ENCODE measurements around the gene SUSD2.

The SUSD2 gene

DNA sequence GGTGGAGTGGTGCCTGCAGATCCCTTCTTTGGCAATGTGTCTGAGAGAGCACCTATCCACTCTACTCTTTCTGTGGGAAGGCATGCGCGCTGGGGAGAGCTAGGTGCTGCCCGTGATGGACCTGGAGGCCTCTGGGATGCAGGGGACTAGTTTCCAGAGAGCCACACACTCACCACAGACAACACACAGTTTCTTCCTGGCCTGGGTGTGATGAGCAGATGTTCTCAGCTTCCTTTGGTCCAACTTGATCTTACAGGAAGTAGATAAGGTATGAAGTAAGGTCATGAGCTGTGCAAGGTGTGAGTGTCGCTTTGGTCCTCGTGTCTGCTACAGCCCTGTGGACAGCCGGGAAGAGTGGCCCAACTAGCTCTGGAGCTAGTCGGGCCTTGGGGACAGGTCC lies 27.3 kb upstream of the SUSD2 start:
- DNase-seq (ENCODE audit: low spot score), result no peak

DNA sequence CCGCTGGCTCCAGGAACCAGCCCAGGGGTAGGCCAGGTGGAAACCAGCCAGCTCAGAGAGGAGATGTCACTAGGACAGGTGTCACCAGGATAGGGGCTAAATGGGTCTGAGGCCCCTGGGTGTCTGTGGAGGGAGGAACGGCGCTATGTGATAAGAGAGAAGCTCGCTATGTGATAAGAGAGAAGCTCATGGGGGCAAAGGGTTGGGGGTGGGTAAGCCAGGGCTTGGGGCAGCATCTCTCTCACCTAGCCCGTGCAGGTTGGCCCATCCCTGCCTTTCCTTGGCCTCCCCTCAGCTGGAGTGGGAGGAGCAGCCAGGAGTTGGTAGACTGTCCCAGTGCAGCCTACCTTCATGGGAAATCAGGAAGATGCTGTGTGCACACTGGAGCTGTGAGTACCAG lies 26.5 kb upstream of the SUSD2 start:
- DNase-seq (ENCODE audit: low spot score), result no peak

DNA sequence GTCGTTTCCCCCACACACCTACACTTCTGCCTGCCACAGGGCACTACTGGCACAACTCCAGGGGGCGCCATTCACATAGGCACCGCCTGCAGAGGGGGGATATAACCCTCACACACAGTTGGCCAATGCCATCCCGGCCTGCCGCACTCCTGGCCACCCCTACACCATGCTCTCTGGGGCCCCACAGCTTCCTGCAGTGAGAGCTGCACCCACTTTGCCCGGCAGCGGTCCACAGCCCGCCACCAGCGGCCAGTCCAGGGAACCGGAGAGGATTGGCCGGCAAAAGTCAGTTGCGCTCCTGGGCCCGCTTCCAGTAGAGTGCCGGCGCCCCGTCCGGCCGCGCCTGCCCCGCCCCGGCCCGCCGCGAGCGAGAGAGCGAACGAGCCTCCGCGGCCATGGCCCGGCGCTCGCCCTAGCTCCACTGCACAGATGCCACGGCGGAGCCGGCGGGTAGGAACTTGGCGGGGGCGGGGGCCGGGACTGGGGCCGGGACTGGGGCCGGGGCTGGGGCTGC lies 25.6 kb upstream of the SUSD2 start:
- peak; percentile 55 for DNase-seq (ENCODE audit: low spot score)

DNA sequence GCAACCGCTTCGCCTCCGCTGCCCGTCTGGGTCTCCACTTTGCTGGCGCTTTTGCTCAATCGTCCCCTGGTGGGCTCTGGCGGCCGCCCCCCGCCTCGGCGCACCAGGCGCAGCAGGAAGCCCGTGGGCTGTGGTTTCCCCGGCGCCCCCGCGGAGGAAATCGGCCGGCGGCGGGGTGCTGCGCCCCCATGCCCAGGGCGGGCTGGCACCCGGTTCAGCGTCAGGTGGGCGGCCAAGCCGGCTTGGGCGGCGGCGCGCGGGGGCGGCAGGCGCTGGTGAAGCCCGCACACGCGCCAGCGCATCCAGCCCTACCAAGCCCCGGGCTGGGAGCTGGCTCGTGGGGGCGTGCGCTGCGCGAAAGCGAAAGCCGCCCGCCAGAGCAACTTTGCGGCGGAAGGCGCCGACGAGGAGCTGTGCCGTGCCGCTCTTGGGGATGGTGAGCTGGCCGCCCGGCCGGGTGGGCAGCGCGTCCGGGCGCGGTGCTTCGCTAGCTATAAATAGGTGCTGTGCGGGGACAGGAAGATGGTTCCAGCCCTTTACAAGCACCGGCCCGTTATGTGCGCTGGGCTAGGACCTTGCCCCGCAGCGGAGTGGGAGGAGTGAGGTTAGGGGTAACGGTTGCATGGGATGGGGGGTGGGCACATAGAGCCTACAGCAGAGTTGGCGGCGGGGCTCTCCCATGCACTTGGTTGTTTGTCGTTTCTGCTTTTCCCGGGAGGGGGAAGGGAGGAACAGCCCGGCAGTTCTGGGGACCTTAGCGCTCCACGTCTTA lies 25.0 kb upstream of the SUSD2 start:
- DNase-seq (ENCODE audit: low spot score), result no peak

DNA sequence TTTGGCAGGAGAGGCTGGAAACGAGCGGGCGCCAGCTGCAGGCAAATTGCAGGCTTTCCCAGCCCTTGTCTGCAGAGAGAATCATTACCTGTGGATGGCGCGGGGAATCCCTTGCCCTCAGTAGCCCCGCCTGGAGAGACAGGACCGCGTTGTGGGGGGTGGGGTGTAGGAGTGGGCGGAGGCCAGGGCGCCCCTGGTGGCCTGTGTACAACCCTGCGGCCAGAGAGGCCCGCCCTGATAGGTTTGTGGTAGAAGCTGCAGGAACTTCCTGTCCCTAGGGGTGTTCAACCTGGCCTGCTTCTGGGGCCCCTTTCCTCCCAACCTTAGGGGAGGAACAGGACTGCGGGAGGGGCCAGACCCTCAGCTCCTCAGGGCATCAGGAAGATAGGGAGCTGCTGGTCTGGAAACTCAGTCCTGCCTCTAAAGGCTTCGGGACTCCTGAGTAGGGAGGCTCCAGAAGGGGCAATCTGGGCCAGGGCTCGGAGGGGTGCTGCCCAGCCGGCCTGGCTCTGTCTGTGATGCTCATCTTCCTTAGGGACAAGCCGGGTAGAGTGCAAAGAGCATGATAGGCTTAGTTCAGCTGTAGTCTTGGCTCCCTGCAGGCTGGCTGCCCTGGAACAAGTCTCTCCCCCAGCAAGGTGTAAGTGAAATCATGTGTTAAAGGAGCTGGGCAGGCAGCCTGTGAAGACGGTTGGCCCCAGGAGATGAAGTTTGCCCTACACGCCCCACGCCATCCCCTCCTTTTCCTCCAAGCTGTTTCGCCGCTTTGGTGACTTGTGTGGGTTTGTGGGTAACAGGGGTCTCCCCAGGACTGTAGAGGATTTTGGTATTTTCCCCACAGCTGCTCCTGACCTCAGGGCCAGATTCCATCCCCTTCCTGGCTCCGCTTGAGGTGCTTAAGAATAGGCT lies 24.1 kb upstream of the SUSD2 start:
- peak; percentile 79 for DNase-seq (ENCODE audit: low spot score)

DNA sequence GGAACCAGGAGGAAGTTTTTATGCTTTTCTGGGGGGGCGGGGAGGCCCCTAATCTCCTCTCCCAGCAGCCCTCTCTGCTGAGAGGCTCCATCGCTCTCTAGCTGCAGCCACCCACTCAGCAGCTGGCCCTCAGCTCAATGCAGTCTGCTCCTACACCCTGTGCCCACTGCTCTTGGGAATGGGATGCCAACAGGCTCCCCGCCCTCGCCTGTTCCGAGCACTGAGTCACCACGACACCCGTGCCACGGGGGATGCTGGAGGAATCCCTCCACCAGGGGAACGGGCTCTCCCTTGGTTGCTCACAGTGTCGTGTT lies 23.5 kb upstream of the SUSD2 start:
- DNase-seq (ENCODE audit: low spot score), result peak; percentile 39

DNA sequence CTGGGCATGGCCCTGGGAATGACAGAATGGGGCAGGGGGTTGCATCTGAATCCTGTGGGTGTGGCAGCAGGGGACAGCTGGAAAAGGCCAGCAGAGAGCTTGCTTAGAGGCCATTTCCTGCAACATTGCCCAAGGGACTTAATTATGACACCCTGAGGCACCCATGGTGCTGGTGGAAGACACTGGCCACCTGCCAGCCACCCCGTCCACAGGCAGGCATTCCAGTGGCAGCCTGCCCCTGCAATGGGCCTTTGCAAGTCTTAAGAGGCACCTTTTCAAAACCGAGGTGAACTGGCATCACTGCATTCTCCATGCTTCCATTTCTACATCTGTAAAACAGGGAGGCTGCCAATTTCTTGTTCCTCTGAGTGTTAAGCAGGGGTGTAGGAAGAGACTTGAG lies 21.6 kb upstream of the SUSD2 start:
- no peak for DNase-seq (ENCODE audit: low spot score)

DNA sequence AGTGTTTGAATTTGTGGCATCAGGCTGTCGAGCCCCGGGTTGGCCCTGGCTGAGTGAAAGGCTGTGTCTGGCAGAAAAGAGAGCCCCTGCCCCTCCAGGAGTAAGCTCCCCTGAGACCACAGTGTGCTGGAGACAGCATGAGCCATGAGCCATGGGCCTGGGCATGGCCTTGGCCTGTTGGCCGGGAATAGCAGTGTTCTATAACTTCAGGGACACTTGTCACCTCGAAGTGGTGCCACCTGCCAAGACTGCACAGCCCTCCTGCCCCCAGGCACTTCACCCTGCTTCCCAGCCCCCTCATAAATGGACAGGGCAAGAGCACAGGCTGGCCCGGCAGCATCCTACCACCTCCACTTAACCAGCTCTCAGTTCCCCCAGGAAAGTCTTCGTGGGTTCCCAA lies 20.7 kb upstream of the SUSD2 start:
- no peak for DNase-seq (ENCODE audit: low spot score)

DNA sequence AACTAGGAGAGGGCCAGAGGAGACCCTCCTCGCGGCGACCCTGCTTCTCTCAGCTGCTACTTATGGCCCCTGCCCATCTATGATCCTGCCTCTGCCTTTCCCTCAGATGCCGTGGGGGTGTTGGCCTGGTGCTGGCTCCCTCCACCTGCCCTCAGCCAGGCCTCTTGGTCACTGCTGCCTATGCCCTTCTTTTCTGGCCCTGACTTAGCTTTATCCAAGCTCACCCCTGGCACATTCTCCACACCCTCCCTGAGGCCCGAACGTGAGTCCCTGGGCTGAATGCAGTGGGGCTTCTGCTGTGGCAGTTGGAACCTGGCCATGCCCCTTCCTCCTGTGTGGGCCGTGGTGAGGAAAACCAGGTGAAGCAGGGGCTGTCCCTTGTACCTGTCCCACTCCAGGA lies 19.8 kb upstream of the SUSD2 start:
- peak; percentile 43 for DNase-seq (ENCODE audit: low spot score)

DNA sequence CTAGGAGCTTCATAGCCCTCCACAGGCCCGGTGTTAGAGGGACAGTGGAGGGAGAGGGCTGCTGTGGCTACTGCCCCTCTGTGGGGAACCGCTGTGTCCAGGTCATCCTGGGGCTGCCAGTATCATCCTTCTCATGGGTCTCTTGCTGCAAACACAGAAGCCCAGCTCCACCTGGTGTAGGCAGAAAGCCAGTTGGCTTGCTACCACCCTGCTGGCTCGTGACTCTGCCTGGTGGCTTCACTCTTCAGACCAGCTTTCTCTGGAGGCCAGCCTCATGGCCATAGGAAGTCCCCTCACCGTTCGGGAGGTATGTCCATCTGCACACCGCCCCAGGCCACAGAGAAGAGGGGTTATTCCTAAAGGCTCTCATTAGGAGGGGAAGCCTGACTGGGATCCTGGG lies 19.4 kb upstream of the SUSD2 start:
- peak; percentile 95 for DNase-seq (ENCODE audit: low spot score)

DNA sequence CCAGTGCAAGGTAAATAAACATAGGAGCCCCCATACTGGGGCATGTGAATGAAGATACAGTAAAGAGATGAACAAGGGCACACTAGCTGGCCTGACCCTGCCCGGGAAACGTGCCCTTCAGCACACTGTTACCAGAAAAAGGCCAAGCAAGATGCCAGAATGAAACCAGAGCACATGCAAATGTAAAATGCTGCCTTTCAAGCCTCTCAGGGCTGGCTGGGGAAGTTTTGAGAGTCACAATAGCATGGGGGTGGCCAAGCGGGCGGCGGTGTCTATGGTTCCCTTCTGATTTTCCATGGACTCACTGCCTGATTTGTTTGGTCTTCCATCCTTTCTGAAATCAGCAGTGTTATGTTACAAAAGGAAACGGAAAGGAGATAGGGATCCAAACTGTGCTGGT lies 18.9 kb upstream of the SUSD2 start:
- no peak for DNase-seq (ENCODE audit: low spot score)

DNA sequence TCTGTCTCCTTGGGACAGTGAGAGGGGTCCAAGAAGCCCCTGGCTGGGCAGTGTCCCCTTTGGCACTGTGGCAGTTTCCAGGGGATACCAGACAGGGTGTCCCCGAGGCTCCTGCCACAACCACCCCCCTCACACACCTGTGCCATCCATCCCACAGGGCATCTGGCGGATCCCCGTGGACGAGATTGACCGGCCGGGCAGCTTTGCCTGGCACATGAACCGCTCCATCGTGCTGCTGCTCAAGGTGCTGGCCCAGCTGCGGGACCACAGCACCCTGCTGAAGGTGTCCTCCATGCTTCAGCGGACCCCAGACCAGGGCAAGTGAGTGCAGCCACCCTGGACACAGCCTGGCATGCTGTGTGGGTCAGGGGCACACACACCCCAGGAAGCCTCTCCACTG lies 17.0 kb upstream of the SUSD2 start:
- DNase-seq (ENCODE audit: low spot score), result no peak

DNA sequence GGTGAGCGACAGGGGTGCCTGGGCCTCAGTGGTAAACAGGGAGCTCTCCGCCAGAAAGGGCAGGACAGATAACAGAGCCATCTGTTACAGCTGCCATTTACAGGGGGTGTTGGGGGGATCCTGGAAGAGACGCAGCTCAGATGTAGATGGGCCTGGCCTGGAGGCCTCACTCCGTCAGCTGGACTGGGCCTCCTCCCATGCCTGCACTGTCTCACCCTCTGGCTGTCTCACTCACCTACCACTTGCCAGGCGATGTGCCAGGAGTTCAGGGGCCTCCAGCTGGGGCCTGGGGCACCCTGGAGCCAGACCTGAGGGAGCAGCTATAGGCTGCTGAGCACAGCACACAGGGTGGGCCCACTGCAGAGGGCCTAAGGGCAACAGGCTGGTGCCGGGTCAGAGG lies 16.3 kb upstream of the SUSD2 start:
- no peak for DNase-seq (ENCODE audit: low spot score)

DNA sequence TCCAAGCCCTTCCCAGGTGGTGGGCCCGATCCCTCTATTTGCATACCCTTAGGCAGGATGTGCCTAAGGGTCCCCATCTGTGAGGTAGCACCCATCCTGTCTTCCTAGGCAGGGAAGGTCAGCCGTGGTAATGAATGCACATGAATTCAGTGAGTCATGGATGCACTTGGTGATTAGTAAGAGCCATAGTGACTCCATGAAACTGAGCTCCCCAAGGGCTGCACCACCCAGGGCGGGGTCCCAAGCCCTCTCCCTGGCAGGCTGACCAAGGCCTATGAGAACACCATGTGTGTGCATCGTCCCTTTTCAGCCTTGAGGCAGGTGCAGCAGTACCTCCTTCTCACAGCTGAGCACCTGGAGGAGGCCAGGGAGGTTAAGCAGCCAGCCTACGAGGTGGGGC lies 15.6 kb upstream of the SUSD2 start:
- no peak for DNase-seq (ENCODE audit: low spot score)

DNA sequence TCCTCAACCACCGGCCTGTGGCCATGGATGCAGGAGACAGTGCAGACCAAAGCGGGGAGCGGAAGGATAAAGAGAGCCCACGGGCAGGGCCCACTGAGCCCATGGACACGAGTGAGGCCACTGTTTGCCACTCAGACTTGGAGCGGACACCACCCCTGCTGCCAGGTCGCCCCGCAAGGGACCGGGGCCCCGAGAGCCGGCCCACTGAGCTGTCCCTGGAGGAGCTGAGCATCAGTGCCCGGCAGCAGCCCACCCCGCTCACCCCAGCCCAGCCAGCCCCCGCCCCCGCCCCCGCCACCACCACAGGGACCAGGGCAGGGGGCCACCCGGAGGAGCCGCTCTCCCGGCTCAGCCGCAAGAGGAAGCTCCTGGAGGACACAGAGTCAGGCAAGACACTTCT lies 14.5 kb upstream of the SUSD2 start:
- DNase-seq (ENCODE audit: low spot score), result no peak

DNA sequence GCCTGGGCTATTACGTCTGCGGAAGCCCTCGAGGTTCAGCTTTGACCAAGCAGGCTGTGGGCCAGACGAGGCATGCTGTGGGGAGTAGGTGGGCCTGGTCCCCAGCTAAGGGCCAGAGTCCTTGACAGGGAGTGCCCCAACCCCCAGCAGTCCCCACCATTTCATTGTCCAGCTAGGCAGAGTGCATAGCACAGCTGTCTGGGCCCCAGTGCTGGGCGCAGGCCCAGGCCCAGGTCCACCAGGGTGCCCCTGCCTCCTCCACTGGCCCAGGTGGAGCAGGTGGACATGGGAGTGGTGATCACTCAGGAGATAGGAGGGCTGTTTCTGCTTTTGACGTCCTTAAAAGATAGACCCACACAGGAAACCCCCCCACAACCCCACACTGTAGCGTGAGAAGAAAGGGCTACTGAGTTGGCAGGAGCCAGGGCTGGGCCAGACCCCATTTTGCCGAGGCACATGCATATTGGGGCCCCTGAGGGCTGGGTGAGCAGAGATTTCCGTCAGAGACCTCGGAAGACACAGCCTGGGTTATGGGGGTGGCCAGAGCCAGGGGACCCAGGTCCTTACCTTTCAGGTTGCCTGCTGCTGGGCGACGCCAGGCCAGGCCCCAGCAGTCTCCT lies 11.7 kb upstream of the SUSD2 start:
- DNase-seq (ENCODE audit: low spot score), result no peak

DNA sequence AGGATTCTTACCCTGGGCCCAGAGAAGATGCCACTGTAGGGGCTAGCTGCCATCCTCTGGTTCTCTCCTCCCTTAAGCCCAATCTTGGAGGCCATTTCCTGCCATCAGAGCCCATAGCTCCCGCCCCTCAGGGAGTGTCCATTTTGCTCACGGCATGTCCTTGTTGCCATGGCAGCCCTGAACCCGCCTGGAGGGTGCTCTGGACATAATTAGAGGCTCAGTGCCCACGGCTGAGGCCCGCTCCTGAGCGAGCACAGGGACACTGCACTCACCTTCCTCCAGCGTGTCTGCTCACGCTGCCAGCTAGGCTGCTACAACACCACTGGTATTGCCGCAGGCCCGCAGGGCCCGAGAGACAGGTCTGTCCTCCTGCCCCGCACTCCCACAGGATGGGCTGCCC lies 11.1 kb upstream of the SUSD2 start:
- peak; percentile 76 for DNase-seq (ENCODE audit: low spot score)

DNA sequence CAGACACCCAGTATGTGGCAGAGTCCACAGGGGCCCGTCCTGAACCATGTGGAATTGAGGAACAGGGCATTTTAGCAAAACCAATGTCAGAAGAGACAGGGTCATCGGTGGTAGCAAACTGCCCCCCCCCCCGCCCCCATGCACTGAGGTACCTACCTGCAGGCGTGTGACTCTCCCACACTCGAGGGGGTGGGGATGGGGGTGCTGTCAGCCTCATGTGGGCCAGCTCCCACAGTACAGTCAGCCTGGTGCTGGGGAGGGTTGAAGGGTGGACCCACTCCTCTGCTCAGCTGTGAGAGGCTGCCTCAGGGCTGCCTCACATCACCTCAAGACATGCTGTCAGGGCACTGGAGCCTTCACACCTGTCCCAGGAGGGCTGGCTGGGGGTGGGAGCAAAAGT lies 10.7 kb upstream of the SUSD2 start:
- no peak for DNase-seq (ENCODE audit: low spot score)

DNA sequence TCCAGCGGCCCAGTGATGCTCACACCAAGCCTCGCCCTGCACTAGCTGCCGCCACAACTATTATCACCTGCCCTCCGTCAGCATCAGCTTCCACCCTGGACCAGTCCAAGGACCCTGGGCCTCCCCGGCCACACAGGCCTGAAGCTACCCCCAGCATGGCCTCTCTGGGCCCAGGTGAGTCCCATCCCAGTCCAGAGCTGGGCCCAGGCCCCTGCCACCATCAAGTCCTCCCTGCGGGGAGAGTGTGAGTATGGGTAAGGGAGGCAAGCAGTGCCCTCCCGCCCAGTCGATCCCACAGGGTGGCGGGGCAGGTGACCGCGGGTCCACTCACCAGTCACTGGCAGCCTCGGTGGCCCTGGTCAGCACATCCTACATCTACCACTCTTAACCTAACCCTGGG lies 9.5 kb upstream of the SUSD2 start:
- no peak for DNase-seq (ENCODE audit: low spot score)

DNA sequence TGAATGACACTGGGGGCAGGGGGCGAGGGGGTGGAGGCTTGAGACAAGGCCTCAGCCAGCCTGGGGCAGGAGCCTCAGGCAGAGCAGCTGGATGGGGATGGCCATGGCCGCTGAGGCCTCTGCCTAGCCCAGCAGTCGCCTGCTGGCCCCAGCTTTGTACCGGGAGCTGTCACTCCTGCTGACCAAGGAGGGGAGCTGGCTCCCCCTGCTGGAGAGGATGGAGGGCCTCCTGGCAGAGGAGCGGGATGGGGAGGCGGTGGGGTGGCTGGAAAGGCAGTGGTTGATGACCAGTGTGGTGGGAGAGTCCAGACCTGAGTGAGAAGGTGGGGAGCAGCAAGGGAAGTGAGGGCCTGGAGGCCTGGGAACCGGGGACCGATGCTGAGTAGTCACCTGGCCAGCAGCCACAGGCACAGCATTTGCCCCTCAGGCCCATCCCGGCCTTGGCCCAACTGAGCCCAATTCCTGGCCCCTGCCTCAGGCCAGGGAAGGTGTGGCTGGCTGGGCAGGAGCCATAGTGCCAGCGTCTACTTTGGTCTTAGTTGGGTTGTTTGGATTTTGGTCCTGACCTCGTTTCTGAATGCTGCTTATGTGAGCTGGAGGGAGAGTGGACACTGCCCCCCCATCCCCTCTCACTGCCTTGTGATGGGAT lies 6.0 kb upstream of the SUSD2 start:
- DNase-seq (ENCODE audit: low spot score), result peak; percentile 60

DNA sequence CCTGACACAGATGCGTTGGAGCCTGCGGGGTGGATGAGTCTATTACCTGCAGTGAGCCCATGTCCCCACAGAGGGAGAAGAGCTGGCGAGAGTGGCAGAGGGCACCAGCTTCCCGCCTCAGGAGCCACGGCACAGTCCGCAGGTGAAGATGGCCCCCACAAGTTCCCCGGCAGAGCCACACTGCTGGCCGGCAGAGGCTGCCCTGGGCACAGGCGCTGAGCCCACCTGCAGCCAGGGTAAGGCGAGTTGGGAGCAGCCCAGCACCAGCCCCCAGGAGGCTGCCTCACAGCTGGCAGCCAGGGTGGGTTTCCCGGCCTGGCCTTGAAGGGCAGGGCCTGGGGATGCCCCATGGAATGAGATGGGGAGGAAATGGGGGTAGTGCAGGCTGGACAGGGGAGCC lies 5.2 kb upstream of the SUSD2 start:
- no peak for DNase-seq (ENCODE audit: low spot score)

DNA sequence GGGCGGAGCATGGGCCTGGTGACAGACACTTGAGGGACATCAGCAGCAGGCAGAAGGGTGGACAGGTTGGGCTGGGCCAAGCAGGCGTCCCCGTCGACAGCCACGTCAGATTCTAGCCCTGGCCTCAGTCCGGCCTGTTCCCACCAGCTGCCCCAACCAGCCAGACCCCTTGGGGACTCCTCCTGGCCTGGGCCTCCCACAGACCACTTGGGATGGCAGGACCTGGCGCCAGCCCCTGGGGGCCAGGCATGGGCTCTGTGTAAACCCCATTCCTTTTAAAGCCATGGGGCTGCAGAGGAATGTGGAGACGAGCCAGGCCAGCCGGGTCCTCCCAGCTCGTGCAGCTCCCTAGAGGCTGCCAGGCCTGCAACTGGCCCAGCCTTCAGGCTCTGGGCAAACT lies 4.7 kb upstream of the SUSD2 start:
- DNase-seq (ENCODE audit: low spot score), result no peak

DNA sequence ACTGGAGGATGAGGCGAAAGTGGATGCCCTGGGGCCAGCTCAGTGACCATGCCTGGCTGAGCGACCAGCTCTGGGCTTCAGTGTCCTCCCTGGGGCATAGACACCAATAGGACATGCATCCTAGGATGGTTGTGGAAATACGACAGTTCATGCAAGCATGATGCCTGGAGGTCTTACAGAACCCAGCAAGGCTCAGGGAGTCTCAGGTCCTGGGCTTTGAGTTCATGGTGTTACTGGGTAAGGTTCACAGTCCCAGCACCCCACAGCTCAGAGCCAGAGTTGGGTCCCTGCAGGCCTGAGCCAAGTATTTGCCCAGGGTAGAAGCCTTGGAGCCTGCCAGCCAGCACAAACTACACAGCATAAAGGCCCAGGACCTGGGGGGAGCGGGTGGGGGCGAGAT lies 4.2 kb upstream of the SUSD2 start:
- no peak for DNase-seq (ENCODE audit: low spot score)
